HG03460 (cell line): ENCODE data around the gene MPRIP.

ENCODE experiments used
- ATAC-seq: cut with Tn5 transposase; IDR thresholded peaks from one replicate; pipeline ENCODE4 v1.9.1; 2021; ENCODE audit not compliant: unreplicated experiment

Gene MPRIP

DNA sequence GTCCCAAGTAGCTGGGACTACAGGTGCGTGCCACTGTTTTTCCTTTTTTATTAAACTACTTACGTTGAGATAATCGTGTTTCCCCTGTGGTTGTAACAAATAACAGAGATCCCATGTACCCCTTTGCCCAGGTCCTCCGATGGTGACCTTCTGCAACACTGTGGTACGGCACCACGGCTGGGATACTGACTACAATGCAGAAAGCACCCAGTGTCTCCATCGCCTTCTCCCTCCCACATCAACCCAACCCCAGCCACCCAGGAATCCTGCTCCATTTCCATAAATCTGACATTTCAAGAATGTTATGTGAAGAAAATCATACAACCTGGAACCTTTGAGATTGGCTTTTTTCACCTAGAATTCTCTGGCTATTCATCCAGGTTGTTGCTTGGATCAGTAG is 22.1 kb downstream of the MPRIP start:
- ATAC-seq, result no peak

DNA sequence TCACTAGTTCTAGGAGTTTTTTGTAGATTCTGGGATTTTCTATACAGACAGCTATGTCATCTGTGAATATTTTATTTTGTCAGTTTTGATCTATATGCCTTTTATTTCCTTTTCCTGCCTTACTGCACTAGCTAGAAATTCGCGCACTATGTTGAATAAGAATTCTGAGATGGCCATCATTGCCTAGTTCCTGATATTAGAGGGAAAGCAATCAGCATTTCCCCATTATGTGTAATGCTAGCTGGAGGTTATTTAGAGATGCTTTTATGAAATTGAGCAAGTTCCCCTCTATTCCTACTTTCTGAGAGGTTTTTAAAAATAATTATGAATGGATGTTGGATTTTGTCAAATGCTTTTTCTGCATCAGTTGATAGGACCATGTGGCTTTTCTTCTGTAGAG is 23.8 kb downstream of the MPRIP start:
- no peak for ATAC-seq

DNA sequence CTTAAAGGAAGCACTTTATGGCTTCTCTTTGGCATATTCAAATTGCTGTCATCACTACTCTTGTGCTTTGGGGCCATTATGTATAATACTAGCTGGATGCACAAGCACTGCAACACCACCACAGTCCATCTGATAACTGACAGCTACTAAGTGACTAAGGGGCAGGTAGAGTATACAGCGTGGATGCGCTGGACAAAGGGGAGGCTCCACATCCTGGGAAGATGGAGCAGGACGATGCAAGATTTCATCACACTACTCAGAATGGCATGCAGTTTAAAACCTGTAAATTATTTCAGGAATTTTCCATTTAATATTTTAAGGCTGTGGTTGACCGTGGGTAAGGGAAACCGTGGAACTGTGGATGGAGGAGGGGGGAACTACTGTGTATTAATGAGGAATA is 25.0 kb downstream of the MPRIP start:
- ATAC-seq, result no peak

DNA sequence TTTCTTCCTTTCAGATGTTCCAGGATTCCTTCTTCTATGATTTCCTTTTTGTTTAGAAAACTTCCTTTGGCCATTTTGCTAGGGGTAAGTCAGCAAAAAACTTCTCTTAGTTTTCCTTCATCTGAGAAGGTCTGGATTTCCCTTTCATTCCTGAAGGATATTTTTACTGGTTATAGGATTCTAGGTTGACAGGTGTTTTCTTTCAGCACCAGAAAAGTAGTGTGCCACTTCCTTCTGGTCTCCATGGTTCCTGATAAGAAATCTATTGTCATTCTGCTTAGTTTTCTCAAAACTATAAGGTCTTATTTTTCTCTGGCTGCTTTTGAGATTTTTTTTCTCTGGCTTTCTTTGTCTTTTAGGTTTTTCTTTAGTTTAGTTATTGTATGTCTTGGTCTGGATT is 27.6 kb downstream of the MPRIP start:
- ATAC-seq, result no peak

DNA sequence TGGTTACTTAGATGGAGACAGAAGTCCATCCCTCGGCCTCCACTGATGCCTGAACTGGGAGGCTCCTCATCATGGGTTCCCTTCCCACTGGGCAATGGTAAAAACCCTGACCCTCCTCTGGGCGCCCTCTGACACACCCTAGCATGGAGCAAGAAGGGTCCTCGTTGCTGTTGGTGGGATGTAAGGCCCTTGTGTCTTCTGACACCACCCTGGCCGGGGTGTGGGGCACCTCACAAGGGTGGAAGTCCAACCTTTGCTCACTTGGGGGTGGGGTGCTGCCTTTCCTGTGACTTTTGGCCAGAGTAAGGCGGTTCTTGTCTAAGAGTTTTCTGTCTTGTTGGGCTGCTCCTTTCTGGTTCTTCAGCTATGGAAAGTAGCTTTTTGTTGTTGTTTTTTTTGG is 28.7 kb downstream of the MPRIP start:
- no peak for ATAC-seq

DNA sequence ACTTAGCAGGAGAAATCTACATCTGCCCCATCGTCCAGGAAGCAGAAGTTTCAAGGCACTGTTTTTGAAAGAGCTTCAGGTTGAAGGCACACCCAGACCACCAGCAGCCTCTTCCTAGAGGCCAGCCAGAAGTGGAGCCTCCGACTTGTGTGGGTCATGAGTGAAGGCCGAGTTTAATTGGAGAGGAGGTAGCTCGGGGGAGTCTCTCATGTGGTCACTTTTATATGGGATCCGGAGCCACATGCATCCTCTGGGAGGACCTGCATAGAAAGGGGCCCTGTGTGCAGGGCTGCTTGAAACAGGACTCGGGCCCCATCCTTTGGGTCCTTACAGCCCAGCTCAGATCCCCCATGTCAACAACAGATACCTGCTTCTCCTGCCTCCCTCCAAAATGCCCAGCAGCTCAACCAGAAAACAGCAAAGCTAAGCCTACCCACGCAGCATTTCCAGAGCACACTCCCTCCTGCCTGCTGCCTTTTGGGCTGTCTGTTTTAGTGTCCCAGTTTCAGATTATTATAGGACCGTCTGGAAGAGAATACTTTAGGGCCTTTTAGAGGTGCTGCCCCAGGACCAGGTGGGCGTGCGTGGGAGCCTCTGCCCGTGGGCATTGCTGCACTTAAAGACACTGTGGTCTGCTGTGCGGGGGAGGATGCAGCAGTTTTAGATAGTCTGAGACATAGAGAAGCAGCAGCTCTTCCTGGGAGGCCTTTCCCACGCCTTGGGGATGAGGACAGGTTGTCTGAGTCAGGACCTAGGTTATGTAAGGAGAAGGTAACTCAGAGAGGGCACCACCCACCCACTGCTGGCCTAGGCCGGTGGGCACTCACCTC is 29.5 kb downstream of the MPRIP start:
- ATAC-seq, result no peak

DNA sequence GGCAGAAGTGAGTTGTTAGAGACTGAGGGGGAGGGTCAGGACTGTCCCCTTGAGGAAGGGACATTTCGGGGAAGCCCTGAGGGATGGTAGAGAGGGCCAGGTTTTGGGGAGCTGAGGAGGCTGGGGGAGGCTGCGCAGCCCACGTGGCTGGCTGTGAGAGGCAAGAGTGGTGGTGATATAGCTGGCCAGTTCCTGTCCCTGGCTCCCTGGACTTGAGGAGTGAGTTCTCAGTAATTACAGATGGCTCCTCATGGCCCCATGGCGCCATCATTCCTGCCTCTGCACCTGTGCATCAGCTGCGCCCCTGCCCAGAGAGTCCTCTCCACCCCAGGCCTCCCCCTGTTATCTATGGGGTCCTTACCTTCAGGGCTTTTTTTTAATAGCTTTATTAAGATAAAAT is 30.3 kb downstream of the MPRIP start:
- ATAC-seq, result no peak

DNA sequence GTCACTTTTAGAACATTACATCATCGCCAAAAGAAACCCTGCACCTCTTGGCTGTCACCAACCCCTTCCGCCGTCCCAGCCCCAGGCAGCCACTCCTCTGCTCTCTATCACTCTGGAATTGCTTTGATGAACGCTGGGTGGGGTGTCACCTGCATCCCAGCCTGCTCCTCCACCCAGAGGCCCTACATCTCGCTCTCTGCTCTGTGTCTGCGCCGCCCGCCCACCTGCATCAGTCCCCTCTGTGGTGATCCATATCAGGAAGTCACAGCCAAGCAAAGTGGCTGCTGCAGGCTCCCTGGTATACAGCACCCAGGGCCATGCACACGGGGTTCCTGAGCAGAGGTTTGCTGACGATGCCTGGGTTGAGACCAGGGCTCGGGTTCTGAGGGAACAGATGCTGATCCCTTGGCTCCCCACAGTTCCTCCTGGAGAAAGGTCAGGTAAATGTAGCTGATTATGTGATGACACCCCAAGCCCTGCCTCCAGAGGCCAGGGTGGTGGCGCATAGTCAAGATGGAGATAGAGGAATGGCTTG is 30.8 kb downstream of the MPRIP start:
- ATAC-seq, result no peak

DNA sequence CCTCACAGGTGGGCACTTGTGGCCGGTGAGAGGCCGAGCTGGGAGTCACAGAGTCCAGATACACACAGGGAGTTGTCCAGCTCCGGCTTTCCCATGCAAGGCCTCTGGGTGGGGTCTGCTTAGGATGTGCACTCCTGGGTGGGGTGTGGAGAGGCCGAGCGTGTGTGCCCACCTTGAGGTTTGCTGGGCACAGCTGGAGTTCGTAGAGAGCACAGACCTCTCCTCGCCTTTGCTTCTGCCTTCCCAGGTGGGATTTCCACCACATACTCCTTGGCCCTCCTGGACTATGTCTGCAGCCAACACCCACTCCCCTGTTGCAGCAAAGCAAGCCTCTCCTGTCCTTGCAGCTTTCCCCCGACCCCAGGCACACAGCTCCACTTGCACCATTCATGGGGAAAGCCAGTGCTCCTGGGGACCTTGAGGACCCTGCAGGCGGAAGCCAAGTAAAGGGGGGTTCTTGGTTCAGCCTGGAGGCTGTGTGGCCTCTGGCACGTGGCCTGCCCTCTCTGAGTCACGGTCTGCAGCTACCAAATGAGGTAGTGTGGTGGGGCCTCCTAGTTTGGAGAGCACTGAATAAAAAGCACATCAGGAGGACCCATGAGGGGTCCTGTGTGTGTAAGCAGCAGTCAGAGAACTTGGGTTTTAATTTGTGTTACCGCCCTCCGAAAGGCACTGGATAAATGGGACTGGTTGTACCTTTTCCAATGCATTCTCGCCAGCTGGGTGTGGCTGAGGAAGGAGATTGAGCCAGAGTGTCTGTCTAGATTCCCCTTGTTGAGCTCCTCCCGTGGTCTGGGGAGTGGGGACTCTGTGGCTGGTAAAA is 31.5 kb downstream of the MPRIP start:
- no peak for ATAC-seq

DNA sequence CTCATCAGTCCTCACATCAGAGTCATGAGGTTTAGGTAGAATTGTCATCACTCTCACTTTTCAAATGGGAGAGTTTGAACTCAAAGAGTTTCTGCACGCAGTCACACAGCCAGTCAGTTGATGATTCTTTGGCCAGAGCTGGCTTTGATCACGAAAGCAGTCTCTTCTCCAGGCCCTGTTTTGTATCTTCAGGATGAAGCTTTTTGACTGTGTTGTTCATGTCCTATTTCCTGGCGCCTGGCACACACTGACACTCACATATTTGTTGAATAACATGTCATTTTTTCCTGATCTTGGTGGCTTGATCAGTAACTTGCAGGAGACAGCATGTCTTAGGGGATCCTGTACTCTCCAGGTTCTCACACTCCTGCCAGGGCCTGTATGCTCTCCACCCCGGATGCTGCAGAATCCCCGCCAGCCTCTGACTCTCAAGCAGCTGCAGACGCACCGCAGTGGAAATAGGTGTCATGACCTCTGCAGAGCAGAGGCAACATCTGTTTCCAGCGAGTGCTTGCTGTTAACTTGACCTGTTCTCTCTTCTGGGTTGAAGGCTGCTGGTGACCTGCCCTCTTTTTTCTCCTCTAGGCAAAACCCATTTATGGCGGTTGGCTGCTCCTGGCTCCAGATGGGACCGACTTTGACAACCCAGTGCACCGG is 33.0 kb downstream of the MPRIP start:
- ATAC-seq, result no peak

DNA sequence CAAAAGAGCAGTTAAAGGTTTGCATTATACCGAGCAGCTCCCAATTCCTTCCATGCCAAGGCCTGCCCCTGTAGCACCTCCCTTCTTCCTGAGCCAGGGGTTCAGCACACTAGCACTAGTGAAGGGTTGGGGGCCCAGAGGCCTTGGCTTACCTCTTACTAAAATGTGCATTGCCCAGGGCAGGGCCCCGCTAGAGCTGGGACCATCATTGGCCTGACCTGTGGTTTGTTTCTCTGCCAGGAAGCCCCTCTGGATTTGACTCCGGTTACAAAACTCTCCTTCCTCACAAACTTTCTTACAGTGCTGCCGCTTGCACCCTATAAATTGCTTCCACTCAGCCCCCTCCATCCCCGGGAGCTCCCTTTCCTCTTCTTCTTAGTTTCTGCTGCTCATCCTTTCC is 33.8 kb downstream of the MPRIP start:
- no peak for ATAC-seq

DNA sequence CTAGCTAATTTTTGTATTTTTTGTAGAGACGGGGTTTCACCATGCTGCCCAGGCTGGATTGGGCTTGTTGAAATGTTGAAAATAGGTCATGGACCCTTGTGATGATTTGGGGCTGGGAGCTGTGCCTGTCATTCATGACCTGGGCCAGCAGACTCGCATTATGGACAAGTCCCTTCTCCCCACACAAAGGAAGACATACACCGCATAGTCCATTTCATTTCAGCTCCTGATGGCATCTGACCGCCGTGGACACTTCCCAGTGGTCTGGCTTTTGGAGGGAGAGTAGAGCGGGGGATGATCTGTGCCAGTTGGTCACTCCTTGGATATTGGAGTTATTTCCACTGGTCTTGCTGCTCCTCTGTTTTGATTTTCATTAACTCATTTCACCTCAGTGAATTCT is 34.8 kb downstream of the MPRIP start:
- no peak for ATAC-seq

DNA sequence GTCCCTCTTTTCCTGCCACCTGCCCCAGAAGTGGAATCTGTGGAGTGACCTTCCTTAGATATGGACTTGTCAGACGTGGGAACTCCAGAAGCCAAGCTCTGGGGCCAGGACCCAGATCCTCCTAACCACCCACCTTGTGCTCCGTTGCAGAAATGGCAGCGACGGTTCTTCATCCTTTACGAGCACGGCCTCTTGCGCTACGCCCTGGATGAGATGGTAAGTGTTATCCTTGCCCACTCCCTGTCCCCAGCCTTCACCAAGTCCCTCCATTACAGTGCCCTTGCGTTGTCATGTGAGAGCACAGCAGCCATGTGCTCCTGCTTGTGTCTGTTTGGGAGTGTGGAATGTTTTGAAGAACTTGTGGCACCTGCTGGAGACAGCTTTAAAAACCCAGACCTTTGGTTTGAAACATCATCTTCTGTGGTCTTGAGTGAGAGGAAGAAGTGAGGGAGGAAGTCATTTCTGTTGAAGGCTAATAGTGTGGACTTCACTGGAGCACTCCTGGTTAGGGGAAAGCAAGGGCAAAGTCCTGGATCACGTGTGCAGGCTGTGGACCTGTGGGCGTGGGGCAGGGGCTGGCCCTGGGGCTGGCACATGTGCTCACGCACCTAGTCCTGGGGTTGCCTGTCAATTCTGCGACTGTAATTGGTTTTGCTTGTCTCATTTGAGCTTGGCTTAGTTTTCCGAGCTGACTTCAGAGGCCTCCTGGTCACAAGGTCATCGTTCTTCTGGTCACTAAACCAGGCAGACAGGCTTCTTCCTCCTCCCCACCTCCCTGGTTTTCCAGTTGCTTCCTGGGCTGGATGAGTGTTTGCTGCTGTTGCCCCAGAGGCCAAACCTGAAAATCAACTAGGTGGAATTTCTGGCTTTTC is 35.8 kb downstream of the MPRIP start:
- ATAC-seq, result no peak

DNA sequence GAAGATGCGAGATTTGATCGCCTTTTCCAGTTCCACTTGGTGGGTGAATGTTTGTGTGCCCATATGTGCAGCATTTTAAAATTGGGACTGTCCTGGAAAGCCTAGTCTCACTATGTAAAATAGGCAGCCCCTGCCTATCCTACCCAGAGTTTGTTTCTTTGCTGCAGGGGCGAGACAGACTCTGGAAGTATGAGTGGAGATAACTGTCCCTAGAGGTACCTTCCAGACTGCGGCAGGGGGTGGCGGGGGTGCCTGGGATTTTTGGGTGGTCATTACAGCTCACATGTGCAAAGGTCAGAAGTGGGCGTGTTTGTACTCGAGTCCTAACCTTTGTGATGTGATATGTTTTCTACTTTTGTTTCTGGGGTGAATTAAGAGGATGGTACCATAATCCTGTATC is 36.6 kb downstream of the MPRIP start:
- no peak for ATAC-seq

DNA sequence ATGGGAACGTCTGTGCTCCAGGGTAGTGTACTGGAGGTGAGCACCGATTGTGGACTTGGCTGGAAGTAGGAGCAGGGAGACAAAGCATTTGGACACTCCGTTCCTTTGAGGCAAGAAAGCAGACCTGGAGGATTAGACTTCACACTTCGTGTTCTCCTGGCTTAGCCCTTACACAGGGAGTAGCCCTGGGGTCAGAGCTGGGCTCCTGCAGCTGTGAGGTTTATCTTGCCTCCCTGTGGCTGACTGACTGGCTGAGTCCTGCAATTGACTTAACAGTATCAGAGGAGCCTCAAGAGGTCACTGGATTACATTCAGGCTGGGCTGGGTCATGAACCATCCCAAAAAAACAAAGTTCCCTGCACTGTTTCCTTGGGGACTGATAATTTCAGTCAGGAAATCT is 37.1 kb downstream of the MPRIP start:
- ATAC-seq, result no peak

DNA sequence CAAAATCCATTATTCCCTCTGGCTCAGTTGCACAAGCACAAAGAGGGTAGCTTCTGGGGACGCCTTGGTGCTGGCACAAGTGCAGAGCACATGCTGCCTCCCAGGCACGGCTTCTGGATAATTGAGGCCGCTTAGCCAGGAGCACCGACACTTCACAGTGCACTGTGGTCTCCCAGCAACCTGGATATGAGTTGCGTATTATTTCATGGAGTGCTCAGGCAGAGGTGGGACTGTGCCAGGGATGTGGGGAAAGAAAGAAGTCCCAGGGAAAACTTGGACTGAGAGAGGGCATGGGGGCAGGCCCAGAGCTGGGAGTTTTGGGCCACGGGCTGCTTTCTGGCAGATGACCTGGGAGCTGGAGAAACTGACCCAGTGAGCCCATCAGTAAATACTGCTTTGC is 37.5 kb downstream of the MPRIP start:
- no peak for ATAC-seq

DNA sequence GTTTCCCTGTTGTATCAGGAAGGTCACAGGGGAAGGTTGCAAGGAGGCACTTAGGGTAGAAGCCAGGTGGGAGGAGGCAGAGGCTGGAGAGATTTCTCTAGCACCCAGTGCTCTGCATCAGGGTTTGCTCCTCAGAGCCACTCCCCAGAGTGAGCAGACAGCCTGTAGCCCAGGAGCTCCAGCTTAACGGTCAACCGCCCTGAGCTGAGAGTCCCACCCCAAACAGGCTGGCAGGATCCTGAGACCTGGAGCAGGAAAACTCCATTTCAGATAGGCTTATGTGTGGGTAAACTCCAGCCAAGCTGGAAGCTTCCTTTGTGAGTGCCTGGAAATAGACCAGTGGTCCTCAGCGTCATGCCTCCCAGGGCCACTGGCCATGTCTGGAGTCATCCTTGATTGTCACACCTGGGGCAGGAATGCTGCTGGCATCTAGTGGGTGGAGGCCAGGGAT is 37.9 kb downstream of the MPRIP start:
- no peak for ATAC-seq

DNA sequence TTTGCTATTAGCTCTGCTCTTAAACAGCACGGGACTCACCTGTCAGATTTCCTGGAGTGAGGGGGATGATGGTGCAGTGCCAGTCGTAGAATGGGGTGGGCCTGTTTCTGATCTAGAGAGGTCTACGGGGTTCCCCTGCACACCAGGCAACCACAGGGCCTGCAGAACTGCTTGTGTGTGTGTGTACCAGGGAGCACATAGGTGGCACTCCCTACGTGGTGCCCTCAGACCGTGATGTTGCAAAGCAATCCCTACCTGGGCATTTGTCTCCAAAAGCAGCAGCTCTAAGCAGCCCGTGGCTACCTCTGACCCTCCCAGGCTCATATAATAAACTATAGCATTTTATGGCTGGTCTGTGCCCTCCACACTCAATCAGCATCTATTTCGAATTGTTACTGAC is 38.5 kb downstream of the MPRIP start:
- no peak for ATAC-seq

DNA sequence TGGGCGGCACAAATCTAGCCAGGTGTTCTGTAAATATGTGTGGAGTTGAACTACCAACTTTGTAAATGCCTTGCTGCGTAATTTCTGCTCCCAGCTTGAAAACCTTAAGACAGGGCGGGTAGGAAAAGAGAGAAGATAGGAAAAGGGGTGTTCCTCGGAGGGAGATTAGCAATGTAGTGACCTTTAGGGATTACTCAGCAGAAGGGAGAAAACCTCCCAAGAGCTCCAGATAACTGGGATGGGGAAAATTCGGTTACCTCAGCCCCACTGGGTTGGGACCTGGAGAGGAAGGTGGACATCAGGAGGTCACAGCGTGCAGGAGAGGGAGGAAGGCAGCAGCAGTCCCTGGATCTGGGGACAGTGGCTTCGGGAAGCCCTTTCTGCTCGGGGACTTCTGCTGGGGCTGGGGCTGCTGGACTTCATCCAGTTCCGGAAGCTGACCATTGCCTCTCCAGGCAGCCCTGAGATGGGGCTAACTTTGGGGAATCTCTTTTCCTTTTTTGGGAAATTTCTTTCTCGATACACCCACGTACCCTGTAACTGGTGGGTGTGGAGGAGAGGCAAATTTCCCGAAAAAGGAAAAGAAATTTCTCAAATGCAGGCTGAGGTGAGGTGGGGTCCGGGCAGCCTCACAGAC is 39.2 kb downstream of the MPRIP start:
- ATAC-seq, result no peak

DNA sequence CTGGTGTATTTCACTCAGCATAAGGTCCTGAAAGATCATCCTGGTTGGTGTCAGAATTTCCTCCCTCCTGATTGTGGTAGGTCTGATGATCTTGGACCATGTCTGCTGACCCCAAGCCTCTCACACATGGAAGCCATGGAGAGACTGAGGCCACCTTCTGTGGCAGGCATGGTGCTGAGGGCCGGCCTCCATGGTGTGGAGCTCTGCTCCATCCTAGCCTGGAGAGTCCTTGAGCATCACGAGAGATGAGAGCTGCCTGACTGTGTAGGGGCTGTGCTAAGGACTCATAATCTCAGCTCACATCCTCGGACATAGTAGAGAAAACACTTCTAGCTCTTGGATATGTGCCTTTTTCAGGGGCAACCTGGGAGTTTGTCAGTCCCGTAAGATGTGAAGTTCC is 40.6 kb downstream of the MPRIP start:
- no peak for ATAC-seq
